Ishikawa (cell line): Measurements from ENCODE around the gene FABP6.

ENCODE experiments used
- CEBPB ChIP-seq: IDR thresholded peaks from 2 replicates; pipeline ENCODE4 v1.6.1; 2012
- CREB1 ChIP-seq: IDR thresholded peaks from 2 replicates; pipeline ENCODE4 v1.6.1; 2012; ENCODE audit warnings: low read depth
- EGR1 ChIP-seq: IDR thresholded peaks from 2 replicates; pipeline ENCODE4 v1.6.1; 2012
- EP300 ChIP-seq: IDR thresholded peaks from 2 replicates; pipeline ENCODE4 v1.6.1; 2012; ENCODE audit warnings: borderline replicate concordance
- FOXM1 ChIP-seq: IDR thresholded peaks from 2 replicates; pipeline ENCODE4 v1.6.1; 2012; ENCODE audit warnings: low read depth, borderline replicate concordance
- MAX ChIP-seq: IDR thresholded peaks from 2 replicates; pipeline ENCODE4 v1.6.1; 2012
- NFIC ChIP-seq: IDR thresholded peaks from 2 replicates; pipeline ENCODE4 v1.6.1; 2012
- RAD21 ChIP-seq: IDR thresholded peaks from 2 replicates; pipeline ENCODE4 v1.6.1; 2012; ENCODE audit warnings: low read depth
- REST ChIP-seq: IDR thresholded peaks from 2 replicates; pipeline ENCODE4 v1.6.1; 2012; ENCODE audit warnings: low read depth, mild to moderate bottlenecking
- TAF1 ChIP-seq: IDR thresholded peaks from 2 replicates; pipeline ENCODE4 v1.6.1; 2012; ENCODE audit warnings: low read depth, mild to moderate bottlenecking
- TCF12 ChIP-seq: IDR thresholded peaks from 2 replicates; pipeline ENCODE4 v1.6.1; 2012; ENCODE audit warnings: low read depth
- TEAD4 ChIP-seq: IDR thresholded peaks from 2 replicates; pipeline ENCODE4 v1.6.1; 2012
- USF1 ChIP-seq: IDR thresholded peaks from 2 replicates; pipeline ENCODE4 v1.6.1; 2012
- YY1 ChIP-seq: IDR thresholded peaks from 2 replicates; pipeline ENCODE4 v1.6.1; 2012; ENCODE audit warnings: low read depth
- ZBTB7A ChIP-seq: IDR thresholded peaks from 2 replicates; pipeline ENCODE4 v1.6.1; 2012; ENCODE audit warnings: low read depth

FABP6 gene

GRCh38 chr5:160235731-160236130 lies 6.4 kb downstream of the FABP6 start:
- TF ChIP-seq CEBPB (no peak), YY1 (no peak), TEAD4 (no peak), MAX (no peak), NFIC (no peak), RAD21 (no peak), USF1 (no peak), TCF12 (no peak), EP300 (no peak), EGR1 (no peak), FOXM1 (no peak)

GRCh38 chr5:160237571-160238093 lies 8.3 kb downstream of the FABP6 start:
- no peak for TF ChIP-seq EP300

- TF ChIP-seq ZBTB7A, result no peak
- TF ChIP-seq YY1, result no peak
- TF ChIP-seq MAX, result no peak
- TF ChIP-seq FOXM1, result no peak
- TF ChIP-seq EGR1, result no peak
- no peak for TF ChIP-seq EP300
- no peak for TF ChIP-seq TEAD4
- no peak for TF ChIP-seq REST
- TF ChIP-seq CEBPB, result no peak
- no peak for TF ChIP-seq RAD21
- TF ChIP-seq CREB1, result no peak
- no peak for TF ChIP-seq TAF1
- no peak for TF ChIP-seq NFIC
Observed at GRCh38 chr5:160240350-160240749, 11.0 kb downstream of the FABP6 start.

- TF ChIP-seq FOXM1 (no peak), CREB1 (no peak), MAX (no peak), NFIC (no peak), TAF1 (no peak), REST (no peak), CEBPB (no peak), ZBTB7A (no peak), RAD21 (no peak), TCF12 (no peak), EP300 (no peak), TEAD4 (no peak), USF1 (no peak), YY1 (no peak), EGR1 (no peak)
Observed at GRCh38 chr5:160242145-160242544, 12.8 kb downstream of the FABP6 start.

- TF ChIP-seq YY1 (no peak), USF1 (no peak), TEAD4 (no peak), REST (no peak), EP300 (no peak), EGR1 (no peak), FOXM1 (no peak), ZBTB7A (no peak), CREB1 (no peak), NFIC (no peak), TAF1 (no peak)
Observed at GRCh38 chr5:160245506-160246086, 16.3 kb downstream of the FABP6 start.
